HT-29 (cell line): ENCODE data around the gene SMAD7. TPM values are rescaled to one million over a fixed set of nuclear protein-coding genes. Genes with fewer than 3 reads are reported as not detected.

Experiments
- DNase-seq: peaks from one replicate; pipeline ENCODE4 v3.0.0-alpha.2; 2015; ENCODE audit warnings: low spot score
- total RNA-seq: library from RNA; depleted of rRNA; stranded (reverse); fragments of >200 nt; shearing (Covaris generic); gene quantifications from 2 replicates; pipeline ENCODE4 v1.2.3, GENCODE V29; 2014

Gene SMAD7
- total RNA-seq, 1 experiment from 2014 or later, result 72.3 TPM

DNA sequence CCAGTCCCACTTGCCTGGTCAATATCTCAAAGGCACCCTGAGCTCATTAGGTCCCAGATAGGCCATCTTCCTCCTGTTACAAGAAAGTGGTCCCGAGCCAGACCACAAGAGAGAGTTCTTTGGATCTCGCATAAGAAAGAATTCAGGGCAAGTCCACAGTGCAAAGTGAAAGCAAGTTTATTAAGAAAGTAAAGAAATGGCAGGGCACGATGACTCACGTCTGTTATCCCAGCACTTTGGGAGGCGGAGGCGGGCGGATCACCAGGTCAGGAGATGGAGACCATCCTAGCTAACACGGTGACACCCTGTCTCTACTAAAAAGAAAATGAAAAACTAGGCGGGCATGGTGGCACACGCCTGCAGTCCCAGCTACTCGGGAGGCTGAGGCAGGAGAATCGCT lies 10.8 kb upstream of the SMAD7 start:
- DNase-seq, result peak; percentile 33

DNA sequence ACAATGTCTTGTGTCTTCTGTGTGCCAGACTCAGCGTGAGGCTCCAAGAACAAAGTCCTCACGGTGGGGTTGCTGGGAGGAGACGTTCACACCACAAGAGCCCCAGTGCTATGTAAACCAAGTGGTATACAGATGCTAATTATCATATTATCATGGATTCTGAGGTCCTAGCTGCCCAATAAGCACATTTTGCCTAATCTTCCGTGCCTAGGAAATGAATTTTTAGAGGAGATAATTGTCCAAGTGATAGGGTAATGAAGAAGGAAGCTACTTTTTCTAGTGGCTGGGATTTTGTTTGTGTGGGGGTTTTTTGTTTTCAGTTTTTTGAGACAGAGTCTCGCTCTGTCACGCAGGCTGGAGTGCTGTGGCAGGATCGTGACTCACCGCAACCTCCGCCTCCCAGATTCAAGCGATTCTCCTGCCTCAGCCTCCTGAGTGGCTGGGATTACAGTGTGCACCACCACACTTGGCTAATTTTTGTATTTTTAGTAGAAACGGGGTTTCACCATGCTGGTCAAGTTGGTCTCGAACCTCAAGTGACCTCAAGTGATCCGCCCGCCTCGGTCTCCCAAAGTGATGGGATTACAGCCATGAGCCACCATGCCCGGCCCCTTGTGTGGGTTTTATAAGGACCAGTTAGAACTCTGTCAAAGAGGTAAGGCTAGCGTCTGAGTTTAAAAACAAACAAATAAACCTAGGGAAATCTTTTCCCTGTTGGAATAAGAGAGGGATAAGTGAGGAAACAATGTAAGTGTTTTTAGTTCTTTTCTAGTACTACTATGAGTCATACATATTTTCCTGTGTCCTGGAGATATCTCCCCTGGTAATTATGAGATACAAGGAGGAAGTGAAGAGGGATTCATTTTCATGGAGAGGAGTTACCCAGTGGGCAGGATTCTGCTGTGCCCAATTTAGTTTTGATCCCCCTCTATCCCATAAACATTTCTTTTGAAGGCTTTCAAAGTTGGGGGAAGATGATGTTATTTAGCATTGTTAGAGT lies 9.5 kb upstream of the SMAD7 start:
- peak; percentile 21 for DNase-seq

DNA sequence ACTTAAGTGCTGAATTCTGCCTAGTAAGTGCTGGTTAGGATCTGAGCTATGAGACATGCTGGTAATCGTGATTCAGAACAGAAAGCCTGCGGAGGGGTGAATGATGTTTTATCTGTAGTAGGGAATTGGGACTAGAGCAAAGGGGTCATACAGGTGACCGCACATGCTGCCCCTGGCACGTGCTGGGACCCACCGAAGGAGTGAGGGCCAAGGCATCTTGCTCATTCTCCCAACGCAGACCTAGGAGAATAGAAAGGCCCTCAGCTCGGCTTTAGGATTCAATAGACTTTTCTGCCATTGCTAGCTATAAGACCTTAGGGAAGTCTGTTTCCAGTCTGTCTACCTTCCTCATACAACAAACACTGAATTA lies 8.8 kb upstream of the SMAD7 start:
- DNase-seq, result no peak

DNA sequence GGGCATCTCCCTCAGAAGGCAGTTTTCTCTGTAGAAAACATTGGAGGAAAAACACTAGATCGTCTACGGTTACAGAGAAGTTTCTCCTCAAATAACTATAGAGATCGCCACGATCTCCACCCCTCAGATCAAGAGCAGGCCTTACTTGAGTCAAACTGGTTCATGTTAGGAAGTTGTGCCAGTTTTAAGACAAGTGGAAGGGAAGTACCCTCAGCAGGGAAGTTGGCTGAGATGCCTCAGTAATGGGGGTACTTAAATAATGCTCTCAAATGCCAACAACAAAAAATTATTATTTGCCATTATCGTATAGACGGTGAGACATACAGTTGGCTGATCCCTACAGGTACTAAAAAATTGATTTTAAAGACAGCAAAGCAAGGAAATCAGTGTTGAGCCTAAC lies 8.2 kb upstream of the SMAD7 start:
- DNase-seq, result no peak

DNA sequence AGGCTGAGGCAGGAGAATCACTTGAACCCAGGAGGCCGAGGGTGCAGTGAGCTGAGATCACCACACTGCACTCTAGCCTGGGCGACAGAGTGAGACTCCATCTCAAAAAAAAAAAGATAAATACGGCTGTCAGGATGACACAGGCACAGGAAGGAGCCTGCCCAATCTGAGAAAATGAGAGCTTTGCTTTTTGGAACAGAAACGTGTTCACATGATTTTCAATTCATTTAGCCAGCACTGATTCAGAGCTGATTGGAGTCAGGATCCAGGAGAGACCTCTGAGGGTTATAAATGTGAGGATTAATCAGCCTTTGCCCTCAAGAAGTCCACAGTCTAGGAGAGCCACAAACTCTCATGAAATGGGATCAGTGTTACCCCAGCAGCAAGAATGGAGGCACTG lies 6.9 kb upstream of the SMAD7 start:
- DNase-seq, result no peak

DNA sequence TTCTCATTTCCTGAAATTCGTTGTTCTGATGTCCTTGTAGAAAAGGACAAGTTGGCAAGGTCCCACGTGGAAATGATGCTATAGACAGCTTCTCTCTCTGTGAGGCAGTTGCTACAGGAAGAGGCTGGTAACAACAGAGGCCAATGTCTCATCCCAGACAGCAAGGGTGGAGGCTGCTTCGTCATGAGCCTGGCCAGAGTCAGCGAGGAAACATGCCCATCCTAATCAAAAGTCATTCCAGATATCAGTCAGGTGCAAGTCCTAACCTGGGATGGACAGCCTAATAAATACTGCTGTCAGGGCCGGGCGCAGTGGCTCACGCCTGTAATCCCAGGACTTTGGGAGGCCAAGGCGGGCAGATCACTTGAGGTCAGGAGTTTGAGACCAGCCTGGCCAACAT lies 6.4 kb upstream of the SMAD7 start:
- no peak for DNase-seq

DNA sequence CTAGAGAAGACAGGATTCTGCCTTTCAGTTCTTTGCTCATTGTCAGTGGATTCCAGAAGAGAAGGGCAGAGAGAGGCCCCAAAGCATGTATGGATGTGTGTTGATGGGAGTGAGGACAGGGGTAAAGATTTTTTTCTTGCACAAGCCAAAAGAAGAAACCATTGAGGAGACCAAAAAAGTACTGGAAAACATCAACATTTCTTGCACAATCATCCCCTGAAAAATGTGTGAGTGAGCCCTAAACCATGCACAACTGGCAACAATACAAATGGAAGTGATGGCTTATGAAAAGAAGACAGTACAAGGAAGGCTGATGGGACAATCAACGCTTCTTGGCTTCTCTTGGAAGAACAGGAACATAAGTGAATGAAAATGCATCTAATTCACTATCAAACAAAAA lies 5.6 kb upstream of the SMAD7 start:
- no peak for DNase-seq

DNA sequence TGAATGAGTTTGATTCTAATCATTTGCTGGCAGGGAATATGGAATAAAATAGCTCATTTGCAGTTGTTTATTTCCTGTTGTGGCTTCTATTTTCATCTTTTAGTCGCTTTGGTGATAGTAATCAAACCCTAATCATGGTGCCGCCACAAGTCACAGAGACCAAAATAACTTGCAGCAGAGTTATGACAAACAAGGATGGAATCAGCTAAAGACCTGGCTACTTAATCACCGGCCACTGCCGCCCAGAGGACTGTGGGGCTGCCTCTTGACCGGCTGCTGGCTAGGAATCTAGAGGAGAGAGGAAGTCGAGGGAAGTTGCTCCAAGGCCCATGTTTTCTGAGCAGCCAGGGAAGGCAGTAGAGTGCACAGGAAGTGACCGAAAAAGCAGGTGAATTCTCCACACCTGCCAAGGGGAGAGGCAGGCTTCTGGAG lies 5.1 kb upstream of the SMAD7 start:
- peak; percentile 71 for DNase-seq

DNA sequence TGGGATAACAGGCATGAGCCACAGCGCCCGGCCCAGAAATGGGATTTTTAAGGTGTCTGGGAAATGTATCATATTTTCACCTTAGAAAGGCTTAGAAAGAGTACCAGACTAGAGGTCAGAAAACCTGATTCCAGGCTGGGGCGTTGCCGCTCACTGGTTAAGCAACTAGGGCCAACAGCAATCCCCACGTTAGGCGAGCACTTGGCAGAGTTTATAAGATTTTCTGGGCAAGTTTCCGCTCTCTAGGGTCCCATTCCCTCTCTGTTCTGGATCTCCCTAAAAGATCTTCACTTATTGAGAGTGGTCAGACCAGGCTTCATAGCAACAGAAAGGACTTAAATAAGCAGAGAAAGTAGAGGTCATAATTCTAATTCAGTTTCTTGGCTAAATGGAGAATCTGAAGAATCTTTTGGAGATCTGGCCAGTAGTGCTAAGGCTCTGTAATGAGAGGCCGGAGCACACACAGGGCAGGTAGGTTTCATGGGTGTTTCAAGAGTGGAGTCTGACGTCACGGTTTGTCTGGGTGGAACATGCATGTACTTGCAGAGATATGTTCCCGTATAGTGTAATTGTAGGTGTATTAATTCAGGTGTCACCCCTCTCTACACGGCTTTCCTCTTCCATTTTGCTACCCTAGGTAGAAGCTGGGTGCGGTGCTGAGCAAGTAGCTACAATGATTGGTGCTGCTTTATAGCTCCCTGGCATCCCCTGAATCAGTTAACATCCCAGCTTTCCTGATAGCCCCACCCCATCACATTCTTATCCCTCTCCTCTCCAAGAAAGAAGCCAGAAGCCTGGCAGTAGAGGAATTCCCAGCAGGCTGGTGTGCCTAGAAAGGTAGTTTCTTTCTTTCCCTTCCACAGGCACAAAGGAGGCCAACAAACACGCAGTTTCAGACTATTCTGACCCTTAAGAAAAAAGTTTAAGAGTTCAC lies 4.4 kb upstream of the SMAD7 start:
- DNase-seq, result peak; percentile 24

DNA sequence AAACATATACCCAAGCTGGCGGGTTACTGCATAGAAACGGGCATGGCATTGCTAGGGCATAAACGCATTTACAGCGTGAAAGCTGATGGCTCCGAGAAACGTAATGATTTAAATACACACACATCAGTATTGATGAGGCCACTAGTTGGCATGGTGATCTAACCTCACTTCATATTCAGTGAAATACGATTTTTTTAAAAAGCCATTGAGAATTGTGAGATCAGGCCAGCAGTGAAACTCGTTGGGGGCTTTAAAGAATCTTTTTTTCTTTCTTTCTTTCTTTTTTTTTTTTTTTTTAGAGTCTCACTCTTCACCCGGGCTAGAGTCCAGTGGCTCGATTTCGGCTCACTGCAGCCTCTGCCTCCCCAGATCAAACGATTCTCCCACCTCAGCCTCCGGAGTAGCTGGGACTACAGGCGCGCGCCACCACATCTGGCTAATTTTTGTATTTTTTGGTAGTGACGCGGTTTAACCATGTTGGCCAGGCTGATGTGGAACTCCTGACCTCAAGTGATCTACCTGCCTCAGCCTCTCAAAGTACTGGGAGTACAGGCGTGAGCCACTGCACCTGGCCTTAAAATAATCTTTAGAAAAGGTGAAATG lies 2.4 kb upstream of the SMAD7 start:
- no peak for DNase-seq

DNA sequence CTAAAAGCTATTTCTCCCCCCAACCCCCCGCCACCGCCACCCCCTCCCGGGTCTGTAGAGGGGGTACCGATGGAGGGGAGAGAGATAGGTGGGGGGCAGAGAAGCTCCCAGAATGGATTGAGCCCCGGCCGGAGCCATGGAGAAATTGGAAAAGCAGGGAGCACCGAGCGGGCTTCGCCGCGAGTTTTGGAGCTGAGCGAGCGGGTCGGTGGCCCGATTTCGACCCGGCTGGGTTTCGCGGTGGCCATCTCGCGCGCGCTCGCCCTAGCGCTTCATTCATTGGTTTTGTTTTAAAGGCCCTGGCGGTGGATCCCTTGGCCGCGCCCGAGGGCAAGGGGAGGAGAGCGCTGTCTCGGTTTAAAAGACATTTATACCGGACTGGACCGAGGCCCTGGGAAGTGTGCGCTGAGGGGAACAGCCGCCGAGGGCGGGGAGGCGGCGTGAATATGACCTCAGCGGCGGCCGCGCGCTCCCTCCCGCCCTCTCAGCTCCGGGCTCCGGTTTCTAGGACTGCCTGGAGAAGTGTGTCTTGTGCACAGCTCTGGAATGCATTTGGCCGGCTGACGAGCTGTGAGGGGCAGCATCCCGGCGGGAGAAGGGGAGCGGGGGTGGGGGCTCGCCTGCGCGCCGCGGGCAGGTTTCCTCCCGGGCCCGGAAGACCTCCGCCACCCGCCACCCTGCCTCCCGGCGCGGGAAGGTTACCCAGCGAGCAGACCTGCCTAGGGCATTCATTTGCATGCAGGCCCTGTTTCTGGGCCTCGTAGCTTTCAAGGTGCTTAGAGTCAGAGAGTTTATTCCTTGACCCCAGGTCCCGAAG lies 1.7 kb upstream of the SMAD7 start:
- DNase-seq, result peak; percentile 73

DNA sequence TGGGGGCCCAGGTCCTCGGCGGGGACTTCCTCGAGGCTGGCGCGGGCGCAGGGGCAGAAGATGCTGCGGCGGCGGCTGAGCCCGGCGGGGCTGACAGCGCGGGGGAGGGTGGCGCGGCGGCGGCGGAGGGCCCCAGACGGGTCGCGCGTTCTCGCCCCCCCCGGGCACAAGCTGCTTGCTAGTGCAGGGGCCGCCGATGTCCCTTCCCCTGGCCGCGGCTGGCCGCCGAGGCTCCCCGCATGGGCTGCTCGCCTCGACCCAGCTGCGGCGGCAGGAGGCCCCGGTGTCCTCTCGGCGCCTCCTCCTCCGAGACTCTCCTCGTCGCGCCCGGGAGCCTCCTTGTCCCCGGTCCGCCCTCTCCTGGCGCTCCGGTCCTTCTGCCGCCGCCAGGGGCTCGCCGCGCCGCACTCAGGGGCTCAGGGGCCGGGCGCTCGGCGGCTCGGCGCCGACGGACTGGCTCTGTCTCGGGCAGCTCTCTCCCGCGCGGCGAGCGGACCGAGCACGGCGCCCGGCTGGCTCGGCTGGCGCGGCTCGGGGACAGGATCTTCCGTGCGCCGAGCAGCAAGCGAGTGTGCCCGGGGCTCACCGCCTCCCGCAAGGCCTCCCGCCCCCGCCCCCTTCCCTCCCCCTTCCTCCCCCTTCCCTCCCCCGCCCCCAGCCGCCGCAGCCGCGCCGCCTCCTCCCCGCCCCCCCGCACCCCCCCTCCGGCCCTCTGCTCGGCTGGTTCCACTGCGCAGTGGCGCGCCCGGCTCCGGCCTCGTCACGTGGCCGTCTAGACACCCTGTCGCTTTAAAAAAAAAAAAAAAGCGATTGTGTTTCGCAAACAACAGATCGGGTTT lies 902 bp upstream of the SMAD7 start:
- DNase-seq, result peak; percentile 78

DNA sequence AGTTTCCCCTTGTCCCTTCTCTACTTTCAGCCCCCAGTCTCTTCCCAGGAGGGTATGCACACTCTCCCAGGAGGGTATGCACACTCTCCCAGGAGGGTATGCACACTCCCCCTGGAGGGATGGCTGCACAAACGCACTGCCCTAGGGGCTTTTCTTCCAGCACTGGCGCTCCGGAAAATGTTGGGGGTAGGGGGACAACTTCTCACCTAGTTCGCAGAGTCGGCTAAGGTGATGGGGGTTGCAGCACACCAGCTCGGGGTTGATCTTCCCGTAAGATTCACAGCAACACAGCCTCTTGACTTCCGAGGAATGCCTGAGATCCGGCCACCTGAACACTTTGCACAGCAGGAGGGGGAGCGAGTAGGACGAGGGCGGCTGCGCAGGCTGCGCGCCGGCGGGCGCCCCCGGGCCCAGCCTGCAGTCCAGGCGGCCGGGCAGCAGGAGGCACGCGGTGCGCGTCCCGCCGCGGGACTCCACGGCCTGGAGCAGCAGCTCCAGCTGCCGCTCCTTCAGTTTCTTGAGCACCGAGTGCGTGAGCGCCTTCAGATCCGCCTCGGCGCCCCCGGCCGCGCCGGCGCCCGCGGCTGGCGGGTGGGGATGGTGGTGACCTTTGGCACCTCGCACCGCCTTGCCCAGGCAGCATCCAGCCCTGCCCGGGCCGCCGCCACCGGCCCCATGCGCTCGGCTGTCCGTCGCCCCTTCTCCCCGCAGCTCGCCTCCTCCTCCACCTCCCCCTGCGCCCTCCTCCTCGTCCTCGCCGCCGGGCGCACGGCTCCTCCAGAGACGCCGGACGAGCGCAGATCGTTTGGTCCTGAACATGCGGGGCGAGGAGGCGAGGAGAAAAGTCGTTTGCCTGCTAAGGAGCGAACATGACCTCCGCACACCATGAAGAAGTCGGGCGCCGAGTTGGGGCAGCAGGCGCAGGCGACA lies 894 bp downstream of the SMAD7 start:
- peak; percentile 68 for DNase-seq

DNA sequence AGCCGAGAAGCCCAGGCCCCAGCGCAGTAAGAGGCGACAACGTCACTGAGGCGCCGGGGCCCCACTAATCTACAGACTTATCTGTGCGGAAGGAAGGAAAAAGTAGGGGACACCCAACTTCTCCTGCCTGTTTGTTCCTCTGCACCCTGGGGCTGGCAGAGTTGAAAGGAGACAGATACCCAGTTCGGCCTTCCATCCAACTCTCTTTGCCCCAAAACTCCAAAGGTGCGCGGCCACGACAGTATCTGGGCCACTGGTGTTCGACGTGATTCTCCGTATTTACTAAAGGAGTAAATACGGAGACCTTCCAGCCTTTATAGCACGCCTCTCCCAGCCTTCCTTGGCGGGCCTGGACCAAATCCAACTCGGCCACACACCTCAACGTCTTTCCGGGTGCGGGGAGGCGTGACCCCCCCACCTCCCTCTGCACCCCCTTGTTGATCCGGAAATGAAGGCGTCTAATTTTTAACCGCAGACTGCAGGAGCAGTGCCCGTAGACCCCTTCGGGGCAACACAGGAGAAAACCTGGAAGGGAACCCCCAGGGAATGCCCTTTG lies 1.6 kb downstream of the SMAD7 start:
- DNase-seq, result no peak

DNA sequence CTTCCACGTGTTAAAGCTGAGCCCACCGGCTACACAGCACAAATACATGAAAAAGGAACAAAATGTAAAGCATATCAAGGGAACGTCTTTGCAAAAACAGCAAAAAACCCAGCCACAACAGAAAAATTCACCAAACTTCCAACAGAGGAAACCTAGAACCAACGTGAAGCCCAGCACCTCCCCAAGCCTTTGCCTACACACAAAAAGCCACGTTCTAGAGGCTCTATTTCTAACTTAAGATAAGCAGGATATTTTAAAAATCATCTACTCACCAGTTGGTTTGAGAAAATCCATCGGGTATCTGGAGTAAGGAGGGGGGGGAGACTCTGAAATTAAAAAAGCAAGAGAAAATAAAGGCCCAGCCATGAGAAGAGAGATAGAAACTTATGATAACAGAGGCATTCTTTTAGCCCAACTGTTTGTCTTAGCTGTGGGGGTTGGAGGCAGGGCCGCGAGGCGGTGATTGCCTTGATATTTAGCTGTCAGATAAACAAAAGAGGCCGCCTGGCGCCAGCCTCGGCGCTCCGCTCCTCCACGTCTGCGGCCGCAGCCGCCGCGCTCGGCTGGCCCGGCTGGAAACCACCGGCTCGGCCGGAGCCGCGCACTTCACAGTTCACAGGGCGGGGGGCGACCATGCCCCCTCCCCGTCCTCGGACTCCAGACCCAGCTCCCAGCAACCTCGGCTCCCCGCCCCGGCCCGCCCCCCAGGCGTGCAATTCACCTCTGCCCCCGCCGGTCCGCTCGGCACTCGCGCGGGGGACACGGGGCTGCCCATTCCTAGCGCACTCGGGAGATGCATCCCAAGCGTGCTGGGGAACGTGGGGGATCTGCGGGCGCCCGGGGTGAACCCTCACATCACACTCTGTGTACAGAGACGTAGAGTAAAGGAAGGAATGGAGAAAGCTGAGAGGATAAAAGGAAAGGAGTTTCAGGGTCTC lies 2.4 kb downstream of the SMAD7 start:
- peak; percentile 44 for DNase-seq

DNA sequence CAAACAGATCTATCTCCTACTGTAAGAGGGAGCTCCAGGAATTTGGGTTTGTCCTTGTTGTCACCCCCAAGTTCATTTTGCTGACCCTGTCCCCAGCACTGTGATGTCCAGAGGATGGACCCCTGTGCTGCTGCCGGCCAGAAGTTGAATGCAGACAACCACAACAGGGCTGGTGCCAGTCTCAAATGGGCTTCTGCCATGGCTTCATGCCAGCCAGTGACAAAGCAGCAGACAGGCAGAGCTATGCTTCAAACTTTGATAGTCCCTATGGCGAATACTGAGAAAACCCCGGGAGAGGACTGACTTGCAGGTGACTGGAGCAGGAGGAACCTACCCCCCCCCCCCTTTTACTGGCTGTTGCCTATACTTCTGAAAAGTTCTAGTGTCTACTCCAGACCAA lies 3.2 kb downstream of the SMAD7 start:
- peak; percentile 51 for DNase-seq

DNA sequence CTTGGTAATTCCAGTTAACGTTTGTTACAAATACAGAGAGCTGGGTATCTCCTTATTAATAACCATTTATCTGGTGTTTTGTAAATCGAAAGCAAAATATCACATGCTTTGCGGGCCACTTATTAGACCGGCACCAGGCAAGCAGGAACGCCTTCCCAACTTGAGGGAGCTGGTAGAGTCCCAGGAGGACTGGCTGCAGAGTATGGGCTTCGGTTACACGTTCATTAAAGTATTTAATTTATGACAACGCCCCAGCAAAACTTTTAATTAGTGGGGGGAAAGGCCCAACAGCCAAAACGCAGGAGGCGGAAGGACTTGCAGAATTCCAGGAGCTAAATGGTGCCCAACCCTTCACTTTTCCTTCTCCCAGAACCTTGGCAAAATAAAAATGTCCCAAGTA lies 3.7 kb downstream of the SMAD7 start:
- peak; percentile 22 for DNase-seq
